H1 (cell line): Measurements from ENCODE around the gene B3GAT2. TPM values are rescaled to one million over a fixed set of nuclear protein-coding genes. Genes with fewer than 3 reads are reported as not detected.

ENCODE experiments used
- CTCF ChIA-PET: fragments of 300-600 bp; sonication (Branson Sonifier 250); formaldehyde crosslinking; loops from one replicate; lab custom pipeline; 2021; ENCODE audit not compliant: partially characterized antibody; lab: Charles Lee
- POLR2A ChIA-PET: fragments of 300-600 bp; sonication (Branson Sonifier 250); formaldehyde crosslinking; loops from one replicate; lab custom pipeline; 2021; ENCODE audit warnings: inconsistent platforms; ENCODE audit not compliant: partially characterized antibody; lab: Charles Lee
- DNase-seq, 2 experiments: peaks; one replicate each; pipeline versions ENCODE4 v3.0.0 to v3.0.0-alpha.2; 2010 to 2022; ENCODE audit warnings: low spot score in 2 of 2, low read depth in 1 of 2, mixed read lengths in 1 of 2
- FAIRE-seq: peaks from 2 replicates; lab custom pipeline; 2011; peaks lifted over from hg19 to GRCh38; lab: Jason Lieb, UNC
- H2AFZ ChIP-seq: 2 replicates; pipeline ENCODE4 v1.8.1; 2012; ENCODE audit warnings: low read length, inconsistent platforms
- H2AK5ac ChIP-seq: 2 replicates; pipeline ENCODE4 v1.6.1; 2013; ENCODE audit warnings: low read depth, low read length
- H2BK120ac ChIP-seq: replicated peaks from 2 replicates; pipeline ENCODE3; 2013; ENCODE audit warnings: low read depth, low read length, inconsistent platforms
- H2BK12ac ChIP-seq: 2 replicates; pipeline ENCODE4 v1.6.1; 2013; ENCODE audit warnings: low read depth, low read length
- H2BK15ac ChIP-seq: 2 replicates; pipeline ENCODE4 v1.6.1; 2013; ENCODE audit warnings: low read length
- H2BK20ac ChIP-seq: 2 replicates; pipeline ENCODE4 v1.6.1; 2013; ENCODE audit warnings: low read length
- H2BK5ac ChIP-seq: 2 replicates; pipeline ENCODE4 v1.6.1; 2013; ENCODE audit warnings: low read depth, low read length
- H3K14ac ChIP-seq: 2 replicates; pipeline ENCODE4 v1.6.1; 2013; ENCODE audit warnings: inconsistent platforms; ENCODE audit not compliant: insufficient read length
- H3K18ac ChIP-seq: 2 replicates; pipeline ENCODE4 v1.6.1; 2013; ENCODE audit warnings: low read length; ENCODE audit errors: extremely low read depth
- H3K23ac ChIP-seq: 2 replicates; pipeline ENCODE4 v1.6.1; 2013; ENCODE audit warnings: inconsistent platforms; ENCODE audit not compliant: insufficient read length
- H3K23me2 ChIP-seq: 2 replicates; pipeline ENCODE4 v1.6.1; 2013; ENCODE audit warnings: low read depth, low read length
- H3K27ac ChIP-seq: 2 replicates; pipeline ENCODE4 v1.6.1; 2011; ENCODE audit warnings: low read depth, low read length, inconsistent platforms
- H3K27me3 ChIP-seq, 4 experiments: replicated peaks in 1 of 4; 1 replicate in 1 of 4; 2 replicates in 3 of 4; pipeline versions ENCODE4 v1.6.1 to v1.8.1; 2011 to 2013; ENCODE audit warnings: low read length in 3 of 4, mild to moderate bottlenecking in 3 of 4, inconsistent platforms in 2 of 4, mixed read lengths in 2 of 4, moderate library complexity in 1 of 4; ENCODE audit not compliant: control insufficient read depth in 3 of 4, insufficient read depth in 3 of 4; ENCODE audit errors: extremely low read depth in 1 of 4
- H3K36me3 ChIP-seq, 4 experiments: 2 replicates each; pipeline versions ENCODE4 v1.6.1 to v1.8.1; 2011 to 2013; ENCODE audit warnings: mild to moderate bottlenecking in 4 of 4, low read length in 3 of 4, moderate library complexity in 2 of 4, control low read depth in 1 of 4, inconsistent platforms in 1 of 4; ENCODE audit not compliant: insufficient read depth in 4 of 4, control insufficient read depth in 2 of 4
- H3K4ac ChIP-seq: replicated peaks from 2 replicates; pipeline ENCODE3; 2013; ENCODE audit warnings: low read length, low read depth, mixed read lengths, inconsistent platforms; ENCODE audit not compliant: insufficient read length
- H3K4me1 ChIP-seq, 4 experiments: replicated peaks in 1 of 4; 1 replicate in 1 of 4; 2 replicates in 3 of 4; pipeline versions ENCODE4 v1.6.1 to v1.8.1; 2011 to 2013; ENCODE audit warnings: low read length in 3 of 4, inconsistent platforms in 2 of 4, mixed read lengths in 1 of 4; ENCODE audit not compliant: insufficient read depth in 4 of 4, control insufficient read depth in 3 of 4
- H3K4me2 ChIP-seq, 2 experiments: 2 replicates each; pipeline versions ENCODE4 v1.6.1 to v1.8.1; 2011 to 2013; ENCODE audit warnings: low read depth in 2 of 2, low read length in 2 of 2, control low read depth in 1 of 2, inconsistent platforms in 1 of 2, mild to moderate bottlenecking in 1 of 2; ENCODE audit not compliant: insufficient read depth in 1 of 2
- H3K4me3 ChIP-seq, 4 experiments: fragments of 200-600, 300-600 bp in 1 of 4; sonication (generic), shearing (Covaris generic), sonication (Bioruptor Twin) in 1 of 4; 2 replicates each; pipeline versions ENCODE4 v1.5.1 to v1.8.1; 2011 to 2016; ENCODE audit warnings: low read length in 4 of 4, low read depth in 3 of 4, control low read depth in 2 of 4, inconsistent platforms in 2 of 4, mild to moderate bottlenecking in 2 of 4, mixed read lengths in 1 of 4, moderate library complexity in 1 of 4; ENCODE audit not compliant: insufficient read depth in 2 of 4; ENCODE audit errors: extremely low read depth in 1 of 4
- H3K56ac ChIP-seq: replicated peaks from 2 replicates; pipeline ENCODE3; 2013; ENCODE audit warnings: low read depth, mild to moderate bottlenecking, mixed read lengths, low read length, inconsistent platforms; ENCODE audit not compliant: insufficient read length
- H3K79me1 ChIP-seq: 2 replicates; pipeline ENCODE4 v1.6.1; 2013; ENCODE audit warnings: low read depth, low read length, control low read depth
- H3K79me2 ChIP-seq, 2 experiments: 2 replicates each; pipeline versions ENCODE4 v1.6.1 to v1.8.1; 2012 to 2013; ENCODE audit warnings: low read length in 2 of 2, mild to moderate bottlenecking in 2 of 2, inconsistent platforms in 1 of 2; ENCODE audit not compliant: insufficient read depth in 2 of 2, control insufficient read depth in 1 of 2
- H3K9ac ChIP-seq, 4 experiments: replicated peaks in 1 of 4; 1 replicate in 1 of 4; 2 replicates in 3 of 4; pipeline versions ENCODE4 v1.6.1 to v1.8.1; 2011 to 2013; ENCODE audit warnings: low read depth in 3 of 4, low read length in 3 of 4, control low read depth in 2 of 4, mild to moderate bottlenecking in 2 of 4, moderate library complexity in 2 of 4, inconsistent platforms in 1 of 4; ENCODE audit errors: extremely low read depth in 1 of 4
- H3K9me3 ChIP-seq, 2 experiments: 2 replicates each; pipeline versions ENCODE4 v1.6.1 to v1.8.1; 2012 to 2013; ENCODE audit warnings: mild to moderate bottlenecking in 2 of 2, moderate library complexity in 2 of 2, control low read depth in 1 of 2, inconsistent platforms in 1 of 2, low read depth in 1 of 2, low read length in 1 of 2, mixed read lengths in 1 of 2; ENCODE audit not compliant: insufficient read depth in 2 of 2
- H4K20me1 ChIP-seq, 2 experiments: replicated peaks in 1 of 2; 2 replicates each; pipeline versions ENCODE3 to v1.8.1; 2011 to 2013; ENCODE audit warnings: inconsistent platforms in 2 of 2, low read length in 2 of 2, mild to moderate bottlenecking in 1 of 2; ENCODE audit not compliant: insufficient read depth in 2 of 2, control insufficient read depth in 1 of 2
- H4K5ac ChIP-seq: 2 replicates; pipeline ENCODE4 v1.6.1; 2013; ENCODE audit warnings: low read length, low read depth, mixed read lengths, inconsistent platforms; ENCODE audit not compliant: insufficient read length
- H4K8ac ChIP-seq: 2 replicates; pipeline ENCODE4 v1.8.0; 2013; ENCODE audit warnings: mild to moderate bottlenecking, moderate library complexity, low read length, inconsistent platforms; ENCODE audit not compliant: insufficient read depth; ENCODE audit errors: extremely low read depth
- H4K91ac ChIP-seq: replicated peaks from 2 replicates; pipeline ENCODE3; 2013; ENCODE audit warnings: low read length, mixed read lengths, inconsistent platforms; ENCODE audit not compliant: insufficient read length
- ATF2 ChIP-seq: IDR thresholded peaks from 2 replicates; pipeline ENCODE4 v1.6.1; 2012; ENCODE audit warnings: low read length, inconsistent platforms
- BRCA1 ChIP-seq: IDR thresholded peaks from 2 replicates; pipeline ENCODE4 v1.6.1; 2012; ENCODE audit warnings: low read depth, low read length, improper control_type of control experiment
- EZH2 ChIP-seq: fragments of 200-600 bp; sonication (generic); IDR thresholded peaks from 2 replicates; pipeline ENCODE4 v1.7.1; 2012; ENCODE audit warnings: low read depth, mild to moderate bottlenecking, moderate library complexity, low read length, inconsistent platforms; ENCODE audit not compliant: severe bottlenecking
- FOSL1 ChIP-seq: IDR thresholded peaks from 2 replicates; pipeline ENCODE4 v1.6.1; 2011; ENCODE audit warnings: mild to moderate bottlenecking, low read depth, low read length, moderate library complexity; ENCODE audit not compliant: insufficient read depth
- KDM4A ChIP-seq: IDR thresholded peaks from one replicate; pipeline ENCODE4 v1.7.1; 2012; ENCODE audit warnings: low read depth, mild to moderate bottlenecking, moderate library complexity, low read length, inconsistent platforms; ENCODE audit not compliant: severe bottlenecking
- KDM5A ChIP-seq: fragments of 200-600 bp; IDR thresholded peaks from 2 replicates; pipeline ENCODE4 v1.7.1; 2012; ENCODE audit warnings: mild to moderate bottlenecking, low read length, inconsistent platforms, mixed read lengths
- SIN3A ChIP-seq, 2 experiments: IDR thresholded peaks in 1 of 2; conservative IDR thresholded peaks in 1 of 2; 2 replicates each; pipeline ENCODE4 v1.6.1; 2011 to 2012; ENCODE audit warnings: low read length in 2 of 2, improper control_type of control experiment in 1 of 2, low read depth in 1 of 2, mild to moderate bottlenecking in 1 of 2
- SP1 ChIP-seq: IDR thresholded peaks from 2 replicates; pipeline ENCODE4 v1.6.1; 2011; ENCODE audit warnings: low read depth, low read length
- SUZ12 ChIP-seq: fragments of 200-600 bp; sonication (generic); IDR thresholded peaks from 2 replicates; pipeline ENCODE4 v1.6.1; 2012; ENCODE audit warnings: mild to moderate bottlenecking, inconsistent platforms, low read length, moderate library complexity, mixed read lengths
- TAF1 ChIP-seq: IDR thresholded peaks from 2 replicates; pipeline ENCODE4 v1.6.1; 2011; ENCODE audit warnings: mild to moderate bottlenecking, low read depth, low read length
- WGBS, 2 experiments: shearing (Covaris generic) in 1 of 2; methylation state at CpG; one replicate each; pipeline versions ENCODE4 v1.1.6 to v1.1.7; 2013 to 2015; ENCODE audit warnings: low lambda C conversion rate in 2 of 2, mixed read lengths in 2 of 2, inconsistent platforms in 1 of 2, low coverage in 1 of 2, missing lambda C conversion rate in 1 of 2; ENCODE audit not compliant: insufficient replicate concordance in 2 of 2, insufficient coverage in 1 of 2, insufficient read length in 1 of 2; ENCODE audit errors: extremely low coverage in 1 of 2, missing lambda C conversion rate in 1 of 2; 5-methylcytosine and 5-hydroxymethylcytosine counted together
- polyA plus RNA-seq, 7 experiments: library from polyadenylated mRNA; depleted of rRNA in 3 of 7; stranded (reverse) in 5 of 7; unstranded in 2 of 7; fragments of >200 nt in 5 of 7; fragments of 200-250 nt in 2 of 7; gene quantifications; 1 replicate in 5 of 7; 2 replicates in 1 of 7; 4 replicates in 1 of 7; pipeline versions ENCODE4 v1.2.1 to v1.2.3, GENCODE V29; 2011 to 2013; ENCODE audit warnings: missing spikeins in 2 of 7, mixed read lengths in 2 of 7
- total RNA-seq: library from RNA; stranded (reverse); fragmentation: NEBNext Ultra II Directional; extraction: Animal tissue kit (Norgen Biotek cat#: 25700); gene quantifications from 2 replicates; pipeline ENCODE4 v1.2.1, GENCODE V29; 2021

The B3GAT2 gene
- total and polyA plus RNA-seq, 2 of the 8 experiments (the other 6 are each of a cell fraction or from before 2014, with no cell fraction given), result 0.83 to 1.9 TPM

GRCh38 chr6:70872469-70872868, 84.4 kb downstream of the B3GAT2 start:
- H3K4ac ChIP-seq, result no peak overlapping the region
- WGBS, 2 experiments, result 91% methylated on average over 2 of the region's 2 CpGs; no CpG with 5 or more reads in 1 of the 2 experiments
- H2AFZ ChIP-seq, result no peak overlapping the region
- no peak overlapping the region for H3K4me2 ChIP-seq
- no peak overlapping the region for H2BK12ac ChIP-seq
- no peak overlapping the region for H2BK120ac ChIP-seq
- no peak overlapping the region for H2BK15ac ChIP-seq
- no peak overlapping the region for H3K14ac ChIP-seq
- H2BK20ac ChIP-seq, result no peak overlapping the region
- H3K36me3 ChIP-seq, result no peaks in the 10 kb centered on the region
- no peak overlapping the region for H4K5ac ChIP-seq
- H3K9ac ChIP-seq, result no peak overlapping the region
- peaks cover 0 to 13% of the 10 kb centered on the region in 2 experiments; a peak in 3 of 4 replicates for H3K9me3 ChIP-seq
- ChIA-PET POLR2A (no interaction called here), CTCF (interaction anchor here (1.9 kb wide), 1 partner anchor 12 kb away, joined by 9 read pairs; no protein-coding TSS in a partner anchor)
- no peak overlapping the region for H3K4me3 ChIP-seq
- DNase-seq (no peak), FAIRE-seq (no peak)
- no peak overlapping the region for H3K27ac ChIP-seq
- H3K23me2 ChIP-seq, result no peaks in the 10 kb centered on the region
- no peak for TF ChIP-seq KDM4A
- TF ChIP-seq SUZ12, result no peak
- TF ChIP-seq SP1, result no peak
- no peak for TF ChIP-seq KDM5A
- no peak for TF ChIP-seq TAF1
- no peak for TF ChIP-seq FOSL1
- no peak for TF ChIP-seq EZH2
- TF ChIP-seq SIN3A (conservative IDR thresholded peaks at IDR 0.05 in 1 of 2, IDR thresholded peaks at IDR 0.05 in 1 of 2; ENCODE audit: low read depth in 1 of 2, low read length in 2 of 2), result no peak
- no peak for TF ChIP-seq BRCA1
- no peak for TF ChIP-seq ATF2
- no peaks in the 10 kb centered on the region for H3K27me3 ChIP-seq
- no peak overlapping the region for H2BK5ac ChIP-seq
- no peak overlapping the region for H4K91ac ChIP-seq
- H3K56ac ChIP-seq, result no peak overlapping the region
- no peak overlapping the region for H3K23ac ChIP-seq
- no peaks in the 10 kb centered on the region; a peak in 1 of 7 replicates for H3K4me1 ChIP-seq
- H4K20me1 ChIP-seq, result no peaks in the 10 kb centered on the region
- no peak overlapping the region for H4K8ac ChIP-seq
- no peak overlapping the region for H3K18ac ChIP-seq
- H3K79me1 ChIP-seq, result no peaks in the 10 kb centered on the region
- H3K79me2 ChIP-seq, result no peaks in the 10 kb centered on the region
- H2AK5ac ChIP-seq, result no peak overlapping the region
